RWPE2 (cell line): ENCODE data around the gene UBE2K.
"Not testable (repeated sequence)": the region's sequence is repeated elsewhere in the genome, so short reads cannot be mapped to it uniquely, and the experiment has no call there.

Experiments
- ATAC-seq: fragments of 200-7000 bp; cut with Tn5 transposase; 3 replicates; pipeline ENCODE4 v1.9.1; 2021; ENCODE audit warnings: low read depth
- DNase-seq: peaks from one replicate; pipeline ENCODE4 v3.0.0-alpha.2; 2020; ENCODE audit warnings: low spot score
- H3K27ac ChIP-seq: fragments of 450-650 bp; 2 replicates; pipeline ENCODE4 v1.5.1; 2017; ENCODE audit warnings: mild to moderate bottlenecking; ENCODE audit not compliant: poor library complexity, severe bottlenecking
- H3K27me3 ChIP-seq: fragments of 250-450 bp; sonication (Bioruptor Pico); 2 replicates; pipeline ENCODE4 v1.5.1; 2021; ENCODE audit warnings: mild to moderate bottlenecking, moderate library complexity; ENCODE audit not compliant: insufficient read depth, poor library complexity, severe bottlenecking
- H3K36me3 ChIP-seq: fragments of 250-450 bp; sonication (Bioruptor Pico); 2 replicates; pipeline ENCODE4 v1.5.1; 2020; ENCODE audit warnings: low read depth, mild to moderate bottlenecking, moderate library complexity
- H3K4me1 ChIP-seq: fragments of 250-450 bp; sonication (Bioruptor Pico); 2 replicates; pipeline ENCODE4 v1.5.1; 2021; ENCODE audit warnings: mild to moderate bottlenecking, moderate library complexity; ENCODE audit not compliant: insufficient read depth, poor library complexity, severe bottlenecking
- H3K4me3 ChIP-seq: fragments of 250-450 bp; sonication (Bioruptor Pico); 2 replicates; pipeline ENCODE4 v1.5.1; 2021; ENCODE audit warnings: mild to moderate bottlenecking, moderate library complexity; ENCODE audit not compliant: severe bottlenecking
- H3K9me3 ChIP-seq: fragments of 250-450 bp; sonication (Bioruptor Pico); 2 replicates; pipeline ENCODE4 v1.5.1; 2021; ENCODE audit warnings: mild to moderate bottlenecking, moderate library complexity; ENCODE audit not compliant: severe bottlenecking
- CTCF ChIP-seq: fragments of 450-650 bp; IDR thresholded peaks from one replicate; pipeline ENCODE4 v1.5.1; 2017; ENCODE audit warnings: mild to moderate bottlenecking, moderate library complexity; ENCODE audit not compliant: poor library complexity, severe bottlenecking

The UBE2K gene

GRCh38 chr4:39770969-39771724 lies 73.2 kb downstream of the UBE2K start:
- Histone ChIP-seq H3K36me3 (peaks cover 63% of the 10 kb centered on the region), H3K27me3 (no peaks in the 10 kb centered on the region), H3K4me3 (no peak overlapping the region), H3K9me3 (no peaks in the 10 kb centered on the region), H3K27ac (no peak overlapping the region), H3K4me1 (no peaks in the 10 kb centered on the region)
- DNase-seq, result no peak
- no peak for ATAC-seq
- TF ChIP-seq CTCF, result no peak

GRCh38 chr4:39781988-39782387 lies 84.1 kb downstream of the UBE2K start:
- H3K27me3 ChIP-seq, H3K4me1 ChIP-seq, DNase-seq, H3K4me3 ChIP-seq, H3K9me3 ChIP-seq, H3K27ac ChIP-seq, ATAC-seq: not testable (repeated sequence)
- peaks cover 45% of the 10 kb centered on the region for H3K36me3 ChIP-seq

GRCh38 chr4:39785083-39785482 lies 87.1 kb downstream of the UBE2K start:
- Histone ChIP-seq H3K27ac (no peak overlapping the region), H3K36me3 (peaks cover 20% of the 10 kb centered on the region), H3K4me1 (no peaks in the 10 kb centered on the region), H3K9me3 (no peaks in the 10 kb centered on the region), H3K4me3 (no peak overlapping the region), H3K27me3 (no peaks in the 10 kb centered on the region)
- no peak for TF ChIP-seq CTCF
- ATAC-seq (peak; percentile 10; the same call in 1 of the 3 replicates), DNase-seq (no peak)

- TF ChIP-seq CTCF, result no peak
- Histone ChIP-seq H3K4me1 (no peaks in the 10 kb centered on the region), H3K4me3 (no peak overlapping the region), H3K9me3 (no peaks in the 10 kb centered on the region), H3K36me3 (peaks cover 5% of the 10 kb centered on the region; the same call in 1 of the 2 replicates), H3K27ac (no peak overlapping the region), H3K27me3 (no peaks in the 10 kb centered on the region)
- ATAC-seq, result 0 out of 3 replicates have a peak, but pooled peaks have one; percentile 6
- DNase-seq, result no peak
Measured at GRCh38 chr4:39786838-39787237, 88.9 kb downstream of the UBE2K start.

- no peak overlapping the region for H3K27ac ChIP-seq
- DNase-seq, result no peak
- H3K4me1 ChIP-seq, result no peaks in the 10 kb centered on the region
- ATAC-seq, result no peak
- no peaks in the 10 kb centered on the region for H3K27me3 ChIP-seq
- no peaks in the 10 kb centered on the region for H3K9me3 ChIP-seq
- H3K36me3 ChIP-seq, result no peaks in the 10 kb centered on the region
- no peak for TF ChIP-seq CTCF
- H3K4me3 ChIP-seq, result no peak overlapping the region
Measured at GRCh38 chr4:39792128-39792527, 94.2 kb downstream of the UBE2K start.
